Hematopoietic multipotent progenitor cell treated with erythropoietin and hydrocortisone succinate and interleukin-3 and kit ligand, for 4 days (in vitro differentiated cells): ENCODE measurements around the gene VPREB3.
"Not testable (repeated sequence)": the region's sequence is repeated elsewhere in the genome, so short reads cannot be mapped to it uniquely, and the experiment has no call there.

ENCODE experiments used
- DNase-seq: peaks from one replicate; pipeline ENCODE4 v3.0.0-alpha.2; 2015

The VPREB3 gene

DNA sequence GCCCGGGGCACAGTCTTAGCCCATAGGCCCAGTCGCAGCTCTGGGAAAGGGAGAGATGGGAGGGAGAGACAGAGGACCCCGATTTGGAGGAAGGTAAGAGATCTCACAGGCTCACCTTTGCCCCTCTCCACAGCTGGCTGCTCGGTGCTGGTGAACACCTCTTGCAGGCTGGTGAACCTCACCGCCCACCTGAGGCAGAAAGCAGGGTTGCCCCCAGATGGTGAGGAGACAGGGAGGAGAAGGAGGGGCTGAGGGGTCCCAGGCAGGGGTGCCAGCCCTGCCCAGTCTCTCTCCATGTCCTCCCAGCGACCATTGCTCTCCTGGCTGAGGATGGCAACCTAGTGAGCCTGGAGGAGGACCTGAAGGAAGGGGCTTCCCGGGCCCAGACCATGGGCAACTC lies 9.7 kb upstream of the VPREB3 start:
- no peak for DNase-seq

DNA sequence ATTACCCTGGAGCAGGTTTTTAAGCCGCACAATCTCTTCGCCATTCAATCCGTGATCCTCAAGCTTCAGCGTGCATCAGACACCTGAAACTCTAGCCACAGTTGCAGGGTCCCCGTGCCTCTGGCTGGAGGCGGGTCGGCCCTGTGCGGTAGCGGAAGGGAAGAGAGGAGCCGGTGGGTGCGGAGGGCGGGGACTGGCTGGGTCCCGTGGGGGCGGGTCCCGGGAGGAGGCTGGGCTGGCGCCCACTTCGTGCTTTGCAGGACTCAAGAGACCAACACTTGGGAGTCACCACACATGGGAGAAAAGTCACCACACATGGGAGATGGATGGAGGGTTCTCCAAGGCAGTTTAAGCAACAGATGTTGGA lies 9.3 kb upstream of the VPREB3 start:
- DNase-seq, result peak; percentile 69

DNA sequence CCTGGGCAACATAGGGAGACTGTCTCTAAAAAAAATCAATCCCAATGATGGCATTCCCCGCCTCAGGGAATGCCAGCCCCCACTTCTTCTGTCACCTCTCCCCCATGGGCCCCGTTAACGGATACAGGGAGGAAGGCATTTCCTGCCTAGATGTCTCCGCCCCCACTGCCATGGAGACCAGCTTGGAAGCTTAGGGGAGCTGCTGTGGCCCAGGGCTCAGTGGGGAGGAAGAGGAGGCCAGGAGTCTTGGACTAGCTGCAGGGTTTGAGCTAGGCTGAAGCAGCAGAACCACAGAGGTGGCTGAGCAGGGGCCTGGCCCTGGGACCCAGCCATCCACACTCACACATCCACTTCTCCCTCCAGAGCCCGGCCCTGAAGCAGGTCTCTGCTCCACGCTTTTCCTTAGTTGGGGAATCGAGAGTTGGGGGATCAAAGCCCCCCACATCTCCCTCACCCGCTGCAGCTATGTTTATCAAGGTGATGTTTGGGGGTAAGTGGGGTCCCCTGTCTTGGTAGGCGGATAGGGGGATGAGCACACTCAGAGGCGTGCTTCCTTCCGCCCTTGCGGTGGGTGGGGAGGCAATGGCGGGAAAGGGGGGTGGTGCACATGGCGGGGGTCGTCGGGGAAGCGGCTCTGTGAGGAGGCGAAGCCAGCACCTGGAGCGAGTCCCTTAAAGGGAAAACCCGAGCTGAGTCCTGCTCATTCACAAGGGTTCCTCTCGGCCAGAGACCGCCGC lies 8.8 kb upstream of the VPREB3 start, which contains the start of gene C22orf15:
C22orf15 (plus strand) TSS at position 149 of the 737 bp plus-strand sequence; CDS start at position 466, 317 bp downstream.
- DNase-seq, result peak; percentile 54

DNA sequence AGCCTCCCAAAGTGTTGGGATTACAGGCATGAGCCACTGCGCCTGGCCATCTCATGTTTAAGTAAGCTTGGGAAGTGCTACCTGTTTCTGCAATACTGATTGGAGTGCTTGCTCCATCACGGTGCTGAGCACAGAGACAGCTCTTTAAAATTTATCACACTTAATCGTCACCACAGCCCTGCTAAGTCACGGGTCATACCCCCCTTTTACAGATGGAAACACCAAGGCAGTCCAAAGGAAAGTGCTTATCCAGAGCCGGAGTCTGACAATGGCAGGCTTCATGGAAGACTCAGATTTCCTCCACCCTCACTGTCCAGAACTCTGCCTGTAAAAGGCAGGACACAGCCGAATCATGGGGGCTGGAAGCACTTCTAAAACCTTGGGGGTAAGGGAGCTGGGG lies 5.8 kb upstream of the VPREB3 start:
- DNase-seq, result no peak

DNA sequence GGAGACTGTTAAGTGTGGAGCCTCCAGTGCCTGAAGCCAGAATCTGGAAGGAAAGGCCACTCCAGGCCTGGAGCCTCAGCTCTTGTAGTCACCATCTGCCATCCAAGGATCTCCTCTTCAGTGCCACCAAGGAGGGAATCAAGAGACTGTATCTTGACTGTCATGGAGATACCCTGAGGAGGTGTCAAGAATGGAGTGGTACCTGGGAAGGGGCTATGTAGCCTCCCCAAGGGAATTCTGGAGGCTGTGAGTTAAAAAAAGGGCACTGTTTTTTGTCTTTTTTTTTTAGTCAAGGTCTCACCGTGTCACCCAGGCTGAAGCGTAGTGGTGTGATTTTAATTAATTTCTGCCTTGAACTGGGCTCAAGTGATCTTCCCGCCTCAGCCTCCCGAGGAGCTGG lies 5.3 kb upstream of the VPREB3 start:
- DNase-seq, result no peak

GRCh38 chr22:23756891-23757290 lies 2.7 kb upstream of the VPREB3 start:
- peak; percentile 67 for DNase-seq

DNA sequence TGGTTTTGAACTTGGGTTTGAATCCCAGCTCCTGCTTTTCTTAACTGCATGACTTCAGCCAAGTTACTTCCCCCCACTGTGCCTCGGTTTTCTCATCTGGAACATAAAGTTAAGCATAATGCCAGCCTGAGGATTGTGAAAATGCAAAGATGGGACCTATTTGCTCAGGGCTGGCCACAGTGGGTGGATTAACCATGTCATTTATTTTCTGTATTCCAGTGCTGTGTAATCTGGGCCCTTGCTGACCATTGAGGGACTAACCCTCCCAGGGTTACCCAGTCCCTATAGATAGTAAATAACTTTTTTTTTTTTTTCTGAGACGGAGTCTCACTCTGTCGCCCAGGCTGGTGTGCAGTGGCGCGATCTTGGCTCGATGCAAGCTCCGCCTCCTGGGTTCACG lies 1.5 kb upstream of the VPREB3 start:
- no peak for DNase-seq

GRCh38 chr22:23754980-23755636 lies 883 bp upstream of the VPREB3 start:
- no peak for DNase-seq

GRCh38 chr22:23753385-23753784 lies 840 bp downstream of the VPREB3 start:
- DNase-seq, result no peak

DNA sequence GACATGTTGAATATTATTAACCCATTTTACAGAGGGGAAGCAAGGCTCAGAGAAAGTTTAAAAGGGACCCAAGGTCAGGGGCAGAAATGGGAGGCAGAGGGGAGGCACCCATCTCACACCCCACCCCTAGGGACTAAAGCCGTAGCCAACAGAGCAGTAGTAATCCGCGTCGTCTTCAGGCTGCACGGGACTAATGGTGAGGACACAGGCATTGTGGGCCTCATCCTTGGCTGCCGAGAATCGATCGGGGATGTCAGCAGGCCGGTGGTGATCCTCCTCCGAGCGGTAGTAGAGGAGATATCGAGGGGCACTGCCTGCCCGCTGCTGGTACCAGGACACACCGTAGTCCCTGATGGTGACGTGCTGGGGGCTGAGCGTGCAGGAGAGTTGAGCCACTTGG lies 1.5 kb downstream of the VPREB3 start:
- DNase-seq, result no peak

- no peak for DNase-seq
These were observed 2.0 kb downstream of the VPREB3 start for GRCh38 chr22:23752090-23752691.

- DNase-seq, result peak; percentile 66
These were observed 2.7 kb downstream of the VPREB3 start for GRCh38 chr22:23751441-23751996.

- peak; percentile 95 for DNase-seq
These were observed 3.3 kb downstream of the VPREB3 start, which contains the start of gene ZNF70 for GRCh38 chr22:23750714-23751440. Gene ZNF70, minus strand, starts transcription at chr22:23751112. Its CDS starts 5,972 bp downstream, at chr22:23745140.

DNA sequence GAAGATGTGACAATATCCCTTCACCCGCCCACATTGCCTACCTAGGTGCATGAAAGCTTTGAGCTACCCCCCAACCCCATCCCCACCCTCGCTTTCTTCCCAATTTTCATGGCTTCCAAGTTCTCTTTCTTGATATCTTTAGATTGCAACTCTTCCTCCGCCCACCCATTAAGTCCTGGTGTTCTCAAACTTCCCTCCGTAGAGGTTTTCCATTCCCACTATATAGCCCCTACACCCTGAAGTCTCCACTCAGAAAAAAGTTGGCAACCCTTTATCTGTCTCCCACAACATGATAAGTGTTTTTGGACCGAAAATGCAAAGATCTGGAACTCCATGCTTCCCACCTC lies 3.9 kb downstream of the VPREB3 start:
- no peak for DNase-seq

DNA sequence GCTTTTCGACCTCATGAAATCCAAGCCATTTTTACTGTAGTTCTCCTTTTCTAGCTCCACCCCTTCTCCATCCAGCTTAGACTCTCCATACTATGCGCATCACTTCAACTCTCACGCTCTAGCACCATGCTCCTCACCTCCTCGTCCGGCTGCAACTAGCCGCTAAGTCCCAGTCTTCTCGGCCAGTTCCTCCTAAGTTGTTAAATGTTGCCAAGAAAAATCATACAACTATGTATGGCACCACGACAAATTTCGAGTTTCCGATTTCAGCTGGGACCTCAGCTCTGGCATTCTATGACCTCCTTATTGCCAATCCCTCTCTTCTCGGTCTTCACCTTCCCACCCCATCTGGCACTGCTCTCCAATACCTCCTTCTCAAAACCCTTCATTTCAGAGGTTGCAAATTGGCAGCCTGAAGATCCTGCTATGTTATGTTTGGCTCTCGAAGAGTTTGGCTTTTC lies 4.4 kb downstream of the VPREB3 start:
- DNase-seq, result peak; percentile 55

- DNase-seq, result peak; percentile 66
These were observed 8.4 kb downstream of the VPREB3 start for GRCh38 chr22:23745791-23746190.

DNA sequence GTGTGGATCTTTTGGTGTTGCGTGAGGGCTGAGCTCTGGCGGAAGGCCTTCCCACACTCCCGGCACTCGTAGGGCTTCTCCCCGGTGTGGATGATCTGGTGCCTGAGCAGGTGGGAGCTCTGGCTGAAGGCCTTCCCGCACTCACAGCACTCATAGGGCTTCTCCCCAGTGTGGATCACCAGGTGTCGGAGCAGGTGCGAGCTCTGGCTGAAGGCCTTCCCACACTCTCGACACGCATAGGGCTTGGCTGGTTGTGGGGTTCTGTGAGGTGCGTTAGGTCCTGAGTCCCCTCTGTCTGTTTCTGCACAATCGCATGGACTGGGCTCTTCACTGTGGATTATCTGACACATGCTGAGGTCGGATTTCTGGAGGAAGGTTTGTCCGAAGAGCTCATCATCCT lies 9.7 kb downstream of the VPREB3 start:
- DNase-seq, result no peak

DNA sequence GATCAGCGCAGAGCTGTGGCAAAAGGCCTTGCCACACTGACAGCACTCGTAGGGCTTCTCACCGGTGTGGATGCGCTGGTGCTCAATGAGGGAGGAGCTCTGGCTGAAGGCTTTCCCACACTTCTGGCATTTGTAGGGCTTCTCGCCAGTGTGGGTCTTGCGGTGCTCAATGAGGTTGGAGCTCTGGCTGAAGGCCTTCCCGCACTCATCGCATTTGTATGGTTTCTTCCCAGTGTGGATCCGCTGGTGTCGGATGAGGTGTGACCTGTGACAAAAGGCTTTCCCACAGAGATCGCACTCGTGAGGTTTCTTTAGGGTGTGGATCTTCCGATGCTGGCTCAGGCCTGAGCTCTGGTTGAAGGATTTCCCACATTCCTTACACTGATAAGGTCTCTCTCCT lies 10.2 kb downstream of the VPREB3 start:
- DNase-seq, result no peak

DNA sequence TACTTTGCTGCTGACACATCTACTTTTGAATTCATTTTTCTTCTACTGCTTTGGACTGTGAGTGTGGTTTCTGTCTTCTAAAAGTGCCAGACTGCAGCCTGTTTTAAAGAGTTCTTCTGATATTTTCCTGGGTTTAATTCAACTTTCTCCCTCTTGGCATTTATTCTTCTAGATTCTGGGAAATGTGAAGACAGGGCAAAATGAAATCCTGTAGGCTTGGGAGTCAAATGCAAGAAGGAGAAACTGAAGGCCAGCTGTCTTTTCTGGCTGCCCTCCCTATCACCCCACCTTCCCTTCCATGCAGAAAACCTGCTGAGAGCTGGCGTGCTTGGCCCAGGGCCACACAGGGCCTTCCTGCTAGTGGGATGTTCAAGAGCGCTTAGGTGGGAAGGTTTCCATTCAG lies 10.9 kb downstream of the VPREB3 start:
- DNase-seq, result no peak

DNA sequence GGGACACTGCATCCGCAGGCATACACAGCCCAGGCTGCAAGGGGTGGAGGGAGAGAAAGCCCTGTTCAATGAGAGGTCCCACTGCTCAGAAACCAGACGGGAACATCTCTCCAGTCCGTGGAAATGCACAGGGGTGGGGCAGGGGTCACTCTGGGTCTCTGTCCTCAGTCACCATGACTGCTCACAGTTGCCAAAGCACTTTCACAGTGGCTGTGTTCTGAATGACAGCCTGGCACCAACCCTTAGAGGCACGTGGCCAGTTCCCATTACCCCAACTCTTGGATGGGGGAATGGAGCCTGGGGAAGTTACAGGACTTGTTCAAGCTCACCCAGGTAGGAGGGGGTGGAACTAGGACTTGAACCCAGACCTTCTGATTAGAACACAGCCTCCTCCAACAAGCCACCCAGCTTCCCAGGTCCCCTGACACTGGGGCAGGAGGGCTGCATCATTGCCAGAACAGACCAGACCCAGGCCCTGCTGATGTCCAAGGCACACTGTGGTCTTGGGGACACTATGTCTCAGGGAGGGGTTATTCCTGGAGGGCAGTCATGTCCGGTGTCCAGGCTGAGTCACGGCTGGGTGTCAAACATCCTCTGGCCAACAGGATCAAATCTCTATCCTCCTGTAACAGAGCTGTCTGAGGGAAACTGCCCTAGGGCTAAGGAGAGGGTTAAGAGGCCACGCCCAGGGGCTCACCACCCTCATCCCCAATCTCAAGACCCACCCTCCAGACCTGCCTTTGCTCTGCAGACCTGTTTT lies 11.5 kb downstream of the VPREB3 start:
- no peak for DNase-seq

DNA sequence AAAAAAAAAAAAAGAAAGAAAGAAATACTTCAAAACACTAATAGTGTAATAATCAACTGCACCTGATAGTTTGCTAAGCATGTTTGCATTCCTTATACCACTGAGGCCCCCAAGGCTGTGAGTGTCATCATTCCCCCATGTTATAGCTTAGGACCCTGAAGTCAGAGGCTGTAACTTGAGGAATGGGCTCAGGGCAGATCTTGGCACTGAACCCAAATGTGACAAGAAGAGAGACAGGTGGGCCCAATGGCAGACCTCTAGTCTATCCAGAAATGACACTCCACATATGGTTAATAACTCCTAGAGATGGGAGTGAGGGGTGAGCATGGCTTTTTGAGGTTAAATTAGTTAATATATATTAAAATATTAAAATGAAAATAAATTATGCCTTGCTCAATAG lies 16.5 kb downstream of the VPREB3 start:
- no peak for DNase-seq

DNA sequence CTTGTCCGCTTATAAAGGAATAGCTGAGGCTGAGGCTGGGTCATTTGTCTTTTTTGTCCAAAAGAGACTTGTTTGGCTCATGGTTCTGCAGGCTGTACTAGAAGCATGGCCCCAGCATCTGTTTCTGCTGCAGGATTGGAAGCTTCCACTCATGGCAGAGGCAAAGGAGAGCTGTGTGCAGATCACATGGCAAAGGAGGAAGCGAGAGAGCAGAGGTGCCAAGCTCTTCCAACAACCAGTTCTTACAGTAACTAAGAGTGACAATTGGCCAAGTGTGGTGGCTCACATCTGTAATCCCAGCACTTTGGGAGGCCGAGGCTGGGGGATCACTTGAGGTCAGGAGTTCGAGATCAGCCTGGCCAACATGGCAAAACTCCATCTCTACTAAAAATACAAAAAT lies 26.1 kb downstream of the VPREB3 start:
- not testable (repeated sequence) for DNase-seq
